Cardiac fibroblast (primary cell): ENCODE measurements around the gene TRIM40.
"Not testable (repeated sequence)": the region's sequence is repeated elsewhere in the genome, so short reads cannot be mapped to it uniquely, and the experiment has no call there.

Experiments used
- DNase-seq, 2 donors: peaks; one replicate each; pipeline versions ENCODE4 v3.0.0 to v3.0.0-alpha.2; 2010; ENCODE audit warnings: low read depth in 2 of 2
- H3K4me3 ChIP-seq, 2 donors: replicated peaks in 1 of 2; 1 replicate in 1 of 2; 2 replicates in 1 of 2; pipeline ENCODE4 v1.5.1; 2011; ENCODE audit warnings: low read depth in 2 of 2, low read length in 2 of 2, mild to moderate bottlenecking in 2 of 2, moderate library complexity in 1 of 2
- TF ChIP-seq, protein P1 (sequence below): IDR thresholded peaks from one replicate; pipeline ENCODE4 v1.5.1; 2011; ENCODE audit warnings: low read depth, mild to moderate bottlenecking, low read length, inconsistent platforms

Gene TRIM40

DNA sequence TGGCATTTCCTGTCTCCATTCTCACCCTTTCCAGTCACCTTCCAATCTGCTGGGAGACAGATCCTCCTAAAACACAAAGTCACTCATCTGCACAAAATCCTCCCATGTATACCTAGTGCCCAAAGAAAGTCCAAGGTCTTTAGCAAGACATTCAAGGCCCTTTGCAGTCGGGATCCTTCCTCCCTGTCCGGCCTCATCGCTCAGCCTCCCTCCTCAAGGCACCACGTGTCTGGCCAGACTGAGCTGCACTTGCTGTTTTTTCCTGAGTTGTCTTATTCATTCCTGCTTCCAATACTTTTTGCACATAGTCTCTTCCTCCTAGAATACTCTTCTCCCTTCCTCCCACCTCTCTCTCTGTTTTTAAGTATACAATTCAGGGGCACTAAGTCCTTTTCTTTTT lies 28.8 kb downstream of the TRIM40 start:
- no peak for DNase-seq

DNA sequence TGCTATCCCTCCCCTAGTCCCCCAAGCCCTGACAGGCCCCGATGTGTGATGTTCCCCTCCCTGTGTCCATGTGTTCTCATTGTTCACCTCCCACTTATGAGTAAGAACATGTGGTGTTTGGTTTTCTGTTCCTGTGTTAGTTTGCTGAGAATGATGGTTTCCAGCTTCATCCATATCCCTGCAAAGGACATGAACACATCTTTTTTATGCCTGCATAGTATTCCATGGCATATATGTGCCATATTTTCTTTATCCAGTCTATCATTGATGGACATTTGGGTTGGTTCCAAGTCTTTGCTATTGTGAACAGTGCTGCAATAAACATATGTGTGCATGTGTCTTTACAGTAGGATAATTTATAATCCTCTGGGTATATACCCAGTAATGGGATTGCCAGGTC lies 29.3 kb downstream of the TRIM40 start:
- not testable (repeated sequence) for DNase-seq, H3K4me3 ChIP-seq

More for the DNA sequence above, 28.8 kb downstream of the TRIM40 start:
- H3K4me3 ChIP-seq, result no peak overlapping the region
- TF ChIP-seq, protein P1, sequence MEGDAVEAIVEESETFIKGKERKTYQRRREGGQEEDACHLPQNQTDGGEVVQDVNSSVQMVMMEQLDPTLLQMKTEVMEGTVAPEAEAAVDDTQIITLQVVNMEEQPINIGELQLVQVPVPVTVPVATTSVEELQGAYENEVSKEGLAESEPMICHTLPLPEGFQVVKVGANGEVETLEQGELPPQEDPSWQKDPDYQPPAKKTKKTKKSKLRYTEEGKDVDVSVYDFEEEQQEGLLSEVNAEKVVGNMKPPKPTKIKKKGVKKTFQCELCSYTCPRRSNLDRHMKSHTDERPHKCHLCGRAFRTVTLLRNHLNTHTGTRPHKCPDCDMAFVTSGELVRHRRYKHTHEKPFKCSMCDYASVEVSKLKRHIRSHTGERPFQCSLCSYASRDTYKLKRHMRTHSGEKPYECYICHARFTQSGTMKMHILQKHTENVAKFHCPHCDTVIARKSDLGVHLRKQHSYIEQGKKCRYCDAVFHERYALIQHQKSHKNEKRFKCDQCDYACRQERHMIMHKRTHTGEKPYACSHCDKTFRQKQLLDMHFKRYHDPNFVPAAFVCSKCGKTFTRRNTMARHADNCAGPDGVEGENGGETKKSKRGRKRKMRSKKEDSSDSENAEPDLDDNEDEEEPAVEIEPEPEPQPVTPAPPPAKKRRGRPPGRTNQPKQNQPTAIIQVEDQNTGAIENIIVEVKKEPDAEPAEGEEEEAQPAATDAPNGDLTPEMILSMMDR, result no peak

DNA sequence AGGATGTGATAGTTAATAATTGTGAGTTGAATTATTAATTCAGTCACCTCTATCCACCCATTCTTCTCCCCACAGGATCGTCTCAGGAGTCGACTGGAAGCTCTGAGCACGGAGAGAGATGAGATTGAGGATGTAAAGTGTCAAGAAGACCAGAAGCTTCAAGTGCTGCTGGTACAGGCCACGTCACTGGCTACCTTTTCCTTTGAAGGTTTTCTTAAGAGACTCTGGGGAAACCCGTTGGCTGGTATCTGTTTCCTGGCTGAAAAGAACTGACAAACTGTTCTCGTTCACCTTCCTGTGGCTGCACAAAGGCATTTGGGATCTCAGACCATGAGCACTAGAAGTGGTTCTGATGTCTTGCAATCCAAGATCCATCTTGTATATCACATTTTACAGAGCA lies 31.2 kb downstream of the TRIM40 start:
- TF ChIP-seq, protein P1, result no peak
- no peak overlapping the region for H3K4me3 ChIP-seq
- DNase-seq, result no peak

DNA sequence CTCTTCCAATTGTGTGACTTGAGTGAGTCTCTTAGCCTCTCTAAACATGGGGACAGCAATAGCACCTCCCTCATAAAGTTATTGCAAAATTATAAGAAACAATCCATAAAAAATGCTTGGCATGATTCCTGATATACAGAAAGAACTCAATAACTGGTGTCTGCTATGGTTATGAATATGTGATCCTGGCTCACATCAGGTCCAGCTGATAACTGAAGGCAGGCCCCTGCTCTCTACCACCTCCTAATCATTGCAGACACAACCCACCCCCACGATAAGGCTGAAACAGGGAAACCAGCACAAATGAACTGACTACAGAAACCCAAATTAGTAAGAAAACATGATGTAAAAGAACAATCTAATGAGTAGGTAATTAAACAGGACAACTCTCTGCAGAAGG lies 32.8 kb downstream of the TRIM40 start:
- TF ChIP-seq, protein P1, result no peak
- no peak overlapping the region for H3K4me3 ChIP-seq
- no peak for DNase-seq

DNA sequence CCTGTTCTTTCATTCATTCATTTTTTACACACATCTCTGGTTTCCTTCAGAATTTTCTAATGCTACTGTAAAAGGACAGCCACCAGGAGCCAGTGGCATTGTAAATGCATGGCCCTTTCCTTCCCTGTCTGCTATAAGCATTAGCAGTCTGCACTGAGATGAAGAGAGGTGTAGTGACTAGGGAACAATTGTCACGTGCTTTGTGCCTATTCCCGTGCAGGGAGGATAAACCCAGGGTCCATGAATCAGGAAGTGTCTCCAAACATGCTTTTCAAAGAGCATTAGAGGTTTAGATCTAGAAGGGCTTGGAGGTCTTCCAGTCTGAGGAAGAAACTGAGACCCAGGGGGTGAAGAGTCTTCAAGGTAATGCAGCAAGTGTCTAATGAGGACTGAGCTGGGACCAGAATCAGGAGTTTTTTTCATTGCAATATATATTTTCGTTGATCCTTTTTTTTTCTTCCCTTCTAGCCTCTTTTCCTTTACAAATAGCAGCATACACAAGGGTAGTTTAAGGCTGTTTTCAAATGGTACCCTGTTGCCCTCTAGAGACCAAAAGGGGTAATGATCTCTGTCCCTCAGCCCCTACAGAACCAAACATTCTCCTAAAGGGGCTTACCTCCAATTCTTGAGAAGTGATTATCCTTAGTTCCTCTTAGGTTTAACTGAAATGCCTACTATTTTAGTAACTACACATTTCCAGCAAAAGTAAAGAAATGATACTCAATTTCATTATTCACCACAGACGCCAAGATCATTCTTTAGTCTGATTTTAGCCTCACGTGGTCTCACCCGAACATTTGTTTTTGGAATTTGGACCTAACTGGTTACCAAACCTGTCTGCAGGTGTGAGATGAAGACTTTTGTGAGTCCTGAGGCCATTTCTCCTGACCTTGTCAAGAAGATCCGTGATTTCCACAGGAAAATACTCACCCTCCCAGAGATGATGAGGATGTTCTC lies 34.0 kb downstream of the TRIM40 start:
- DNase-seq, result peak; percentile 73 to 75
- TF ChIP-seq, protein P1, result peak; percentile 84
- H3K4me3 ChIP-seq, result no peak overlapping the region

DNA sequence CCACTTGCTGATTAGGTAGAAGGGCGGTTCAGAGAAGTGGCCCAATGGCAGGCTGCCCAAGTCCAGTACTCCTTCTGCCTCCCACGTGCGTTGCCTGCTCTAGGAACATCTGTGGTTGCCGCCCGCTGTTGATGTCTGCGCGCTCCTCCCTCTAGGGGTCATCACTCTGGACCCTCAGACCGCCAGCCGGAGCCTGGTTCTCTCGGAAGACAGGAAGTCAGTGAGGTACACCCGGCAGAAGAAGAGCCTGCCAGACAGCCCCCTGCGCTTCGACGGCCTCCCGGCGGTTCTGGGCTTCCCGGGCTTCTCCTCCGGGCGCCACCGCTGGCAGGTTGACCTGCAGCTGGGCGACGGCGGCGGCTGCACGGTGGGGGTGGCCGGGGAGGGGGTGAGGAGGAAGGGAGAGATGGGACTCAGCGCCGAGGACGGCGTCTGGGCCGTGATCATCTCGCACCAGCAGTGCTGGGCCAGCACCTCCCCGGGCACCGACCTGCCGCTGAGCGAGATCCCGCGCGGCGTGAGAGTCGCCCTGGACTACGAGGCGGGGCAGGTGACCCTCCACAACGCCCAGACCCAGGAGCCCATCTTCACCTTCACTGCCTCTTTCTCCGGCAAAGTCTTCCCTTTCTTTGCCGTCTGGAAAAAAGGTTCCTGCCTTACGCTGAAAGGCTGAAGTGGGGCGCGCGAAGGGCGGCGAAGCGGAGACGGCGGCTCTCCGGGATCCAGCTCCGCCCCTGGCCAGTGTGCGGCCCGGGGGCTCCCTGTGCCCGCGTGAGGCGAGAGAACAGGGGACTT lies 35.9 kb downstream of the TRIM40 start:
- H3K4me3 ChIP-seq, result peak overlapping the region in 1 of 2 donors; percentile 1
- TF ChIP-seq, protein P1, result no peak
- DNase-seq, result peak in 1 of 2 donors; percentile 13

DNA sequence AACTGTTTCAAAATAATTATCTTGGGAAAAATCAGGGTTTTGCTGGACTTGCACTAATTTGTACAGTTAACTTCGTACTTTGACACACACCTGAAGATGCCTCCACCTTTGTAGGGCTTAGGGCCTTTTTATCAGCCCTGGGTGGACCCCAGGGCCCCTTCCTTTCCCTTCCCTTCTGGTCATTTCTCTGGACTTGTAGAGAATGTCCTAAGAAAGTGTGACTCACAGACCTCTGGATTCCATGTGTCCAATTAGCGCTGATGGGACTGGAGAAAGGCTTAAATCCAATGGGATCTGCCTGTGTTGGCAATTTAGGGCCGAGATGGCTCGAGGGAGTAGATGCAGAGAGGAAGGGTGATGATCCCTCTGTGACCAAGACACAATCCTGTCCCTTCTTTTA lies 36.7 kb downstream of the TRIM40 start:
- H3K4me3 ChIP-seq, result no peak overlapping the region

More for the DNA sequence above, 36.7 kb downstream of the TRIM40 start:
- TF ChIP-seq, protein P1, result no peak
- DNase-seq, result no peak
